ENCODE data around the gene ARL5A.
"Not testable (repeated sequence)": the region's sequence is repeated elsewhere in the genome, so short reads cannot be mapped to it uniquely, and the experiment has no call there.

ARL5A gene

DNA sequence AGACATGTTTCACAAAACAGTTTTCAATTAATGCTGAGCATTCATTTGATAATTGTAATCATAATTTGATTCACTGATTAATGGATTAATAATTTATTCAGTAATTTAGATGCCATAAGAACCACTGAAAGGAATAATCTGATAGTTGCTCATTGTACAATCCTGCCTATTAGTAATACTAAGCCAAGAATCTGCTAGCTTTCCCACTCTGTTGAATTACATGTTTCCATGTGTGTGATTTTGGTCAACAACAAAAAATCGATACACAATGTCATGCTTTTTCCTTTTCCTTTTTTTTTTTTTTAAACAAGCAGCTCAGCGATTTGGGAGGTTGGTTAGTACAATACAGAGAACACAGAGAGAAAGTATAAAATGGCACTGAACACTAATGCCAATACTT is 25.9 kb downstream of the ARL5A start:
- peaks cover 20 to 40% (median 26%) of the 10 kb centered on the region in 5 donors for H3K36me3 ChIP-seq (ENCODE audit: control insufficient read depth in 5 of 5, insufficient read depth in 5 of 5, low read length in 5 of 5)
- H3K27me3 ChIP-seq (ENCODE audit: control insufficient read depth in 5 of 5, insufficient read depth in 4 of 5, low read length in 5 of 5) = no peaks in the 10 kb centered on the region
- H3K4me1 ChIP-seq (ENCODE audit: control insufficient read depth in 5 of 5, insufficient read depth in 5 of 5, low read length in 5 of 5) = no peaks in the 10 kb centered on the region
- H3K9me3 ChIP-seq (ENCODE audit: control insufficient read depth in 5 of 5, low read length in 5 of 5) = no peaks in the 10 kb centered on the region
- H3K9ac ChIP-seq (ENCODE audit: low read length in 5 of 5) = no peak overlapping the region
- H3K27ac ChIP-seq (ENCODE audit: low read depth, low read length) = no peak overlapping the region
- H3K4me3 ChIP-seq (ENCODE audit: low read depth in 1 of 5, low read length in 5 of 5) = no peak overlapping the region

GRCh38 chr2:151799886-151800292 is 28.3 kb downstream of the ARL5A start:
- H3K4me3 ChIP-seq (ENCODE audit: low read depth in 1 of 5, low read length in 5 of 5) = no peak overlapping the region
- no peaks in the 10 kb centered on the region for H3K4me1 ChIP-seq (ENCODE audit: control insufficient read depth in 5 of 5, insufficient read depth in 5 of 5, low read length in 5 of 5)
- no peak overlapping the region for H3K27ac ChIP-seq (ENCODE audit: low read depth, low read length)
- no peaks in the 10 kb centered on the region for H3K9me3 ChIP-seq (ENCODE audit: control insufficient read depth in 5 of 5, low read length in 5 of 5)
- no peak overlapping the region for H3K9ac ChIP-seq (ENCODE audit: low read length in 5 of 5)
- no peaks in the 10 kb centered on the region for H3K27me3 ChIP-seq (ENCODE audit: control insufficient read depth in 5 of 5, insufficient read depth in 4 of 5, low read length in 5 of 5)
- H3K36me3 ChIP-seq (ENCODE audit: control insufficient read depth in 5 of 5, insufficient read depth in 5 of 5, low read length in 5 of 5) = peaks cover 7 to 22% (median 13%) of the 10 kb centered on the region in 5 donors

- Histone ChIP-seq H3K27ac (ENCODE audit: low read depth, low read length) (no peak overlapping the region), H3K27me3 (ENCODE audit: control insufficient read depth in 5 of 5, insufficient read depth in 4 of 5, low read length in 5 of 5) (no peaks in the 10 kb centered on the region), H3K9ac (ENCODE audit: low read length in 5 of 5) (no peak overlapping the region), H3K36me3 (ENCODE audit: control insufficient read depth in 5 of 5, insufficient read depth in 5 of 5, low read length in 5 of 5) (peaks cover 0 to 22% (median 5%) of the 10 kb centered on the region in 5 donors), H3K4me1 (ENCODE audit: control insufficient read depth in 5 of 5, insufficient read depth in 5 of 5, low read length in 5 of 5) (no peaks in the 10 kb centered on the region), H3K9me3 (ENCODE audit: control insufficient read depth in 5 of 5, low read length in 5 of 5) (no peaks in the 10 kb centered on the region), H3K4me3 (ENCODE audit: low read depth in 1 of 5, low read length in 5 of 5) (no peak overlapping the region)
Measured at GRCh38 chr2:151796774-151797173, 31.4 kb downstream of the ARL5A start.

DNA sequence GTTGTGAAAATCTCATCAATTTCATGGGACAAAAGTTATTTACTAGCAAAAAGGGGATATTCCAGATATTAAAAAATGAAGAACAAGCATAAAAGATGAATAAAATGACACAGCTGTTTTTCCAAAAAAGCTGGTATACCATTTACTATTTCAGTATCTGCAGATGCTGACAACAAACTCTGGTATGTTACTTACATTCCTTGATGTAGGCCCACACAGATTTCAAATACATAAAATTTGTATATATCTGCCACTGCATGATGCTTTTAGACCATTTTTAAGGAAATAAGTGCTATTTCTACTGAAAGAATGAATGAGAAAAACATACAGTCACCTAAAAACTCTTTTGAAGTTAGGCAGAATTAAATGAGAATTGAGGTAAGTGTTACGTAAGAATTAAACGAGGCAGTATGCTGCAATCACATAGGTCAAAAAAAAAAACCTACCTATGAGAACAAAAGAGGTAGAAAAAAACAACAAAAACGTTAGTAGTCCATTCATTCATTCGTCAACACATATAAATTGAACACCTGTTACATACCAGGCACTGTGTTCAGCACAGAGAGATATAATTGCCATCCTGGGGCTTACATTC is 32.5 kb downstream of the ARL5A start:
- H3K9me3 ChIP-seq (ENCODE audit: control insufficient read depth in 5 of 5, low read length in 5 of 5) = no peaks in the 10 kb centered on the region
- no peaks in the 10 kb centered on the region for H3K4me1 ChIP-seq (ENCODE audit: control insufficient read depth in 5 of 5, insufficient read depth in 5 of 5, low read length in 5 of 5)
- H3K36me3 ChIP-seq (ENCODE audit: control insufficient read depth in 5 of 5, insufficient read depth in 5 of 5, low read length in 5 of 5) = peaks cover 0 to 16% (median 5%) of the 10 kb centered on the region in 5 donors
- H3K27me3 ChIP-seq (ENCODE audit: control insufficient read depth in 5 of 5, insufficient read depth in 4 of 5, low read length in 5 of 5) = no peaks in the 10 kb centered on the region
- no peak overlapping the region for H3K9ac ChIP-seq (ENCODE audit: low read length in 5 of 5)
- no peak overlapping the region for H3K4me3 ChIP-seq (ENCODE audit: low read depth in 1 of 5, low read length in 5 of 5)
- H3K27ac ChIP-seq (ENCODE audit: low read depth, low read length) = no peak overlapping the region

- H3K27ac ChIP-seq (ENCODE audit: low read depth, low read length); H3K36me3 ChIP-seq (ENCODE audit: control insufficient read depth in 5 of 5, insufficient read depth in 5 of 5, low read length in 5 of 5); H3K4me3 ChIP-seq (ENCODE audit: low read depth in 1 of 5, low read length in 5 of 5); H3K9ac ChIP-seq (ENCODE audit: low read length in 5 of 5); H3K4me1 ChIP-seq (ENCODE audit: control insufficient read depth in 5 of 5, insufficient read depth in 5 of 5, low read length in 5 of 5); H3K9me3 ChIP-seq (ENCODE audit: control insufficient read depth in 5 of 5, low read length in 5 of 5); H3K27me3 ChIP-seq (ENCODE audit: control insufficient read depth in 5 of 5, insufficient read depth in 4 of 5, low read length in 5 of 5): not testable (repeated sequence)
Measured at GRCh38 chr2:151794422-151794821, 33.8 kb downstream of the ARL5A start.

DNA sequence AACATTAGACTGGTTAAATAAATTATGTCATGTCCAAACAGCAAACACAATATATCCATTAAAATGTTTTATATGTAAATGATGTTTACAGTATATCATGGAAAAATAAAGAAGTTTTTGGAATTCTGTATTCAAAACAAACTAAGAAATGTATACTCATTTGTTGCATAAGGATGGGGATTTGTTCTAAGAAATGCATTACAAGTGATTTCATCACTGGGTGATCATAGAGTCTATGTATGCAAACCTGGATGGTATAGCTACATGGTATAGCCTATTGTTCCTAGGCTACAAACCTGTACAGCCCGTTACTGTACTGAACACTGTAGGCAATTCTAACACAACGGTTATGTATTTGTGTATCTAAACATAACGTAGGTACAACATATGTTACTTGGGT is 35.1 kb downstream of the ARL5A start:
- Histone ChIP-seq H3K4me1 (ENCODE audit: control insufficient read depth in 5 of 5, insufficient read depth in 5 of 5, low read length in 5 of 5) (no peaks in the 10 kb centered on the region), H3K4me3 (ENCODE audit: low read depth in 1 of 5, low read length in 5 of 5) (no peak overlapping the region), H3K9me3 (ENCODE audit: control insufficient read depth in 5 of 5, low read length in 5 of 5) (no peaks in the 10 kb centered on the region), H3K27ac (ENCODE audit: low read depth, low read length) (no peak overlapping the region), H3K27me3 (ENCODE audit: control insufficient read depth in 5 of 5, insufficient read depth in 4 of 5, low read length in 5 of 5) (no peaks in the 10 kb centered on the region), H3K9ac (ENCODE audit: low read length in 5 of 5) (no peak overlapping the region), H3K36me3 (ENCODE audit: control insufficient read depth in 5 of 5, insufficient read depth in 5 of 5, low read length in 5 of 5) (peaks cover under 1 to 9% (median 6%) of the 10 kb centered on the region in 5 donors)

- Histone ChIP-seq H3K36me3 (ENCODE audit: control insufficient read depth in 5 of 5, insufficient read depth in 5 of 5, low read length in 5 of 5) (peaks cover 2 to 11% (median 8%) of the 10 kb centered on the region in 5 donors), H3K4me1 (ENCODE audit: control insufficient read depth in 5 of 5, insufficient read depth in 5 of 5, low read length in 5 of 5) (no peaks in the 10 kb centered on the region), H3K9ac (ENCODE audit: low read length in 5 of 5) (no peak overlapping the region), H3K9me3 (ENCODE audit: control insufficient read depth in 5 of 5, low read length in 5 of 5) (no peaks in the 10 kb centered on the region), H3K4me3 (ENCODE audit: low read depth in 1 of 5, low read length in 5 of 5) (no peak overlapping the region), H3K27me3 (ENCODE audit: control insufficient read depth in 5 of 5, insufficient read depth in 4 of 5, low read length in 5 of 5) (no peaks in the 10 kb centered on the region), H3K27ac (ENCODE audit: low read depth, low read length) (no peak overlapping the region)
Measured at GRCh38 chr2:151792589-151792988, 35.6 kb downstream of the ARL5A start.

- Histone ChIP-seq H3K4me1 (ENCODE audit: control insufficient read depth in 5 of 5, insufficient read depth in 5 of 5, low read length in 5 of 5) (no peaks in the 10 kb centered on the region), H3K9ac (ENCODE audit: low read length in 5 of 5) (no peak overlapping the region), H3K9me3 (ENCODE audit: control insufficient read depth in 5 of 5, low read length in 5 of 5) (no peaks in the 10 kb centered on the region), H3K27ac (ENCODE audit: low read depth, low read length) (no peak overlapping the region), H3K36me3 (ENCODE audit: control insufficient read depth in 5 of 5, insufficient read depth in 5 of 5, low read length in 5 of 5) (peaks cover 2 to 11% (median 8%) of the 10 kb centered on the region in 5 donors), H3K4me3 (ENCODE audit: low read depth in 1 of 5, low read length in 5 of 5) (no peak overlapping the region), H3K27me3 (ENCODE audit: control insufficient read depth in 5 of 5, insufficient read depth in 4 of 5, low read length in 5 of 5) (no peaks in the 10 kb centered on the region)
Measured at GRCh38 chr2:151791545-151791944, 36.7 kb downstream of the ARL5A start.

DNA sequence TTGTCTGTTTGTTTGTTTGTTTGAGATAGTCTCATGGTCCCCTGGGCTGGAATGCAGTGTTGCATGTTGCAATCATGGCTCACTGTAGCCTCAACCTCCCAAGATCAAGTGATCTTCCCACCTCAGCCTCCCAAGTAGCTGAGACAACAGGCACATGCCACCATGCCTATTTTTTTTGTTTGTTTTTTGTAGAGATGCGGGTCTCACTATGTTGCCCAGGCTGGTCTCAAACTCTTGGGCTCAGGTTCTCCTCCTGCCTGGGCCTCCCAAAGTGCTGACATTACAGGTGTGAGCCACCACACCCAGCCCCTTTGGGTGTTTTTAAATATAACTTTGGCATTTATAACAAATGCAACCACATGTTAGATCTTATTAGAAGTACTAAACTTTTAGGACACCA is 37.5 kb downstream of the ARL5A start:
- Histone ChIP-seq H3K36me3 (ENCODE audit: control insufficient read depth in 5 of 5, insufficient read depth in 5 of 5, low read length in 5 of 5) (peaks cover 2 to 17% (median 12%) of the 10 kb centered on the region in 5 donors), H3K4me3 (ENCODE audit: low read depth in 1 of 5, low read length in 5 of 5) (no peak overlapping the region), H3K4me1 (ENCODE audit: control insufficient read depth in 5 of 5, insufficient read depth in 5 of 5, low read length in 5 of 5) (no peaks in the 10 kb centered on the region), H3K27me3 (ENCODE audit: control insufficient read depth in 5 of 5, insufficient read depth in 4 of 5, low read length in 5 of 5) (no peaks in the 10 kb centered on the region), H3K9me3 (ENCODE audit: control insufficient read depth in 5 of 5, low read length in 5 of 5) (no peaks in the 10 kb centered on the region), H3K9ac (ENCODE audit: low read length in 5 of 5) (no peak overlapping the region), H3K27ac (ENCODE audit: low read depth, low read length) (no peak overlapping the region)

GRCh38 chr2:151789055-151789834 is 39.0 kb downstream of the ARL5A start:
- no peaks in the 10 kb centered on the region for H3K9me3 ChIP-seq (ENCODE audit: control insufficient read depth in 5 of 5, low read length in 5 of 5)
- H3K4me3 ChIP-seq (ENCODE audit: low read depth in 1 of 5, low read length in 5 of 5) = no peak overlapping the region
- H3K9ac ChIP-seq (ENCODE audit: low read length in 5 of 5) = no peak overlapping the region
- no peaks in the 10 kb centered on the region for H3K27me3 ChIP-seq (ENCODE audit: control insufficient read depth in 5 of 5, insufficient read depth in 4 of 5, low read length in 5 of 5)
- no peak overlapping the region for H3K27ac ChIP-seq (ENCODE audit: low read depth, low read length)
- H3K36me3 ChIP-seq (ENCODE audit: control insufficient read depth in 5 of 5, insufficient read depth in 5 of 5, low read length in 5 of 5) = peaks cover 2 to 29% (median 23%) of the 10 kb centered on the region in 5 donors
- no peaks in the 10 kb centered on the region for H3K4me1 ChIP-seq (ENCODE audit: control insufficient read depth in 5 of 5, insufficient read depth in 5 of 5, low read length in 5 of 5)

All from subcutaneous abdominal adipose tissue (tissue), 5 donors.